Caco-2 (cell line): Measurements from ENCODE around the gene EMSY. TPM values are rescaled to one million over a fixed set of nuclear protein-coding genes. Genes with fewer than 3 reads are reported as not detected.

Experiments
- BruUV-seq: library from RNA; stranded (reverse); fragments of 400-500 nt; replicated peaks from 2 replicates; lab custom pipeline; 2021; lab: Mats Ljungman, UMichigan
- CTCF ChIA-PET: fragments of 300-600 bp; sonication (Branson Sonifier 250); formaldehyde crosslinking; loops from one replicate; lab custom pipeline; 2022; ENCODE audit warnings: antibody characterized with exemption; lab: Charles Lee
- POLR2A ChIA-PET: fragments of 300-600 bp; sonication (Branson Sonifier 250); formaldehyde crosslinking; loops from one replicate; lab custom pipeline; 2022; ENCODE audit warnings: antibody characterized with exemption; lab: Charles Lee
- DNase-seq, 2 experiments: peaks; one replicate each; pipeline versions ENCODE4 v3.0.0 to v3.0.0-alpha.2; 2020 to 2022
- H3K27me3 ChIP-seq: replicated peaks from 2 replicates; pipeline ENCODE4 v1.6.0; 2011; ENCODE audit warnings: low read length; ENCODE audit not compliant: control insufficient read depth, insufficient read depth
- H3K36me3 ChIP-seq: 2 replicates; pipeline ENCODE4 v1.5.1; 2011; ENCODE audit warnings: low read length; ENCODE audit not compliant: control insufficient read depth, insufficient read depth
- H3K4me1 ChIP-seq: fragments of 250-450 bp; sonication (Bioruptor Pico); 2 replicates; pipeline ENCODE4 v1.5.1; 2020; ENCODE audit warnings: mild to moderate bottlenecking
- H3K4me3 ChIP-seq: 2 replicates; pipeline ENCODE4 v1.5.1; 2011; ENCODE audit warnings: low read depth, mild to moderate bottlenecking, control low read depth, low read length
- H3K9me3 ChIP-seq: fragments of 250-450 bp; sonication (Bioruptor Pico); 2 replicates; pipeline ENCODE4 v1.5.1; 2020; ENCODE audit warnings: mild to moderate bottlenecking, moderate library complexity
- H3K27ac Mint-ChIP-seq: one replicate; pipeline ENCODE4 v1.8.0; 2022; ENCODE audit warnings: mixed read lengths; ENCODE audit not compliant: unreplicated experiment
- H3K27me3 Mint-ChIP-seq: one replicate; pipeline ENCODE4 v1.8.0; 2022; ENCODE audit warnings: mixed read lengths; ENCODE audit not compliant: insufficient read depth, unreplicated experiment
- H3K36me3 Mint-ChIP-seq: one replicate; pipeline ENCODE4 v1.8.0; 2022; ENCODE audit warnings: mild to moderate bottlenecking, mixed read lengths; ENCODE audit not compliant: insufficient read depth, unreplicated experiment
- H3K4me1 Mint-ChIP-seq: one replicate; pipeline ENCODE4 v1.8.0; 2022; ENCODE audit warnings: low read depth, mixed read lengths; ENCODE audit not compliant: unreplicated experiment
- H3K4me3 Mint-ChIP-seq: one replicate; pipeline ENCODE4 v1.8.0; 2022; ENCODE audit warnings: mild to moderate bottlenecking, moderate library complexity, mixed read lengths; ENCODE audit not compliant: unreplicated experiment
- H3K9me3 Mint-ChIP-seq: one replicate; pipeline ENCODE4 v1.8.0; 2022; ENCODE audit warnings: mixed read lengths; ENCODE audit not compliant: unreplicated experiment
- CTCF ChIP-seq, 2 experiments: fragments of 200-600 bp in 1 of 2; IDR thresholded peaks; 1 replicate in 1 of 2; 2 replicates in 1 of 2; pipeline versions ENCODE4 v1.5.1 to v1.8.0; 2011 to 2022; ENCODE audit warnings: antibody characterized with exemption in 1 of 2, control low read depth in 1 of 2, inconsistent platforms in 1 of 2, low read depth in 1 of 2, low read length in 1 of 2, mild to moderate bottlenecking in 1 of 2, moderate library complexity in 1 of 2; ENCODE audit not compliant: insufficient read depth in 1 of 2, severe bottlenecking in 1 of 2, unreplicated experiment in 1 of 2
- intact Hi-C: fragments of 100-400 bp; cut with micrococcal nuclease; formaldehyde crosslinking; loops from one replicate; pipeline ENCODE4 v1.10.0; 2022; ENCODE audit not compliant: unreplicated experiment
- total RNA-seq: library from RNA; stranded (reverse); gene quantifications from 2 replicates; pipeline ENCODE4 v1.2.3, GENCODE V29; 2022

Gene EMSY
- total RNA-seq, 1 experiment from 2014 or later = 43.6 TPM

- no peak for TF ChIP-seq CTCF (IDR thresholded peaks at IDR 0.05; ENCODE audit: insufficient read depth in 1 of 2, low read depth in 1 of 2, low read length in 1 of 2, severe bottlenecking in 1 of 2, unreplicated experiment in 1 of 2)
- Mint-ChIP-seq H3K27ac (no peak overlapping the region), H3K4me1 (no peaks in the 10 kb centered on the region), H3K36me3 (no peaks in the 10 kb centered on the region), H3K27me3 (no peaks in the 10 kb centered on the region), H3K4me3 (no peak overlapping the region), H3K9me3 (no peaks in the 10 kb centered on the region)
- Histone ChIP-seq H3K27me3 (no peaks in the 10 kb centered on the region), H3K36me3 (no peaks in the 10 kb centered on the region), H3K4me3 (no peak overlapping the region), H3K4me1 (no peaks in the 10 kb centered on the region), H3K9me3 (no peaks in the 10 kb centered on the region)
- ChIA-PET POLR2A (no interaction called here), CTCF (no interaction called here)
- intact Hi-C loops = no loop called here
- DNase-seq = no peak
- BruUV-seq = no TSS peak
These were observed 151.8 kb downstream of the EMSY start for GRCh38 chr11:76596652-76597051.

GRCh38 chr11:76597533-76598425 lies 153.0 kb downstream of the EMSY start:
- CTCF ChIA-PET = interaction anchor here (0.7 to 1.8 kb wide), 7 partner anchors 17 to 389 kb away, joined by 3 to 7 read pairs (median 4); no protein-coding TSS in a partner anchor
- no peaks in the 10 kb centered on the region for H3K36me3 Mint-ChIP-seq
- Histone ChIP-seq H3K9me3 (no peaks in the 10 kb centered on the region), H3K36me3 (no peaks in the 10 kb centered on the region), H3K4me3 (no peak overlapping the region), H3K27me3 (no peaks in the 10 kb centered on the region), H3K4me1 (no peaks in the 10 kb centered on the region)
- H3K27ac Mint-ChIP-seq = no peak overlapping the region
- H3K9me3 Mint-ChIP-seq = no peaks in the 10 kb centered on the region
- H3K27me3 Mint-ChIP-seq = no peaks in the 10 kb centered on the region
- BruUV-seq = no TSS peak
- no peak overlapping the region for H3K4me3 Mint-ChIP-seq
- intact Hi-C loops = loop anchor here (1.0 kb wide), 1 partner anchor 83 kb away; no protein-coding TSS in a partner anchor
- TF ChIP-seq CTCF (IDR thresholded peaks at IDR 0.05; ENCODE audit: insufficient read depth in 1 of 2, low read depth in 1 of 2, low read length in 1 of 2, severe bottlenecking in 1 of 2, unreplicated experiment in 1 of 2) = no peak
- no peaks in the 10 kb centered on the region for H3K4me1 Mint-ChIP-seq
- no peak for DNase-seq
- POLR2A ChIA-PET = no interaction called here

DNA sequence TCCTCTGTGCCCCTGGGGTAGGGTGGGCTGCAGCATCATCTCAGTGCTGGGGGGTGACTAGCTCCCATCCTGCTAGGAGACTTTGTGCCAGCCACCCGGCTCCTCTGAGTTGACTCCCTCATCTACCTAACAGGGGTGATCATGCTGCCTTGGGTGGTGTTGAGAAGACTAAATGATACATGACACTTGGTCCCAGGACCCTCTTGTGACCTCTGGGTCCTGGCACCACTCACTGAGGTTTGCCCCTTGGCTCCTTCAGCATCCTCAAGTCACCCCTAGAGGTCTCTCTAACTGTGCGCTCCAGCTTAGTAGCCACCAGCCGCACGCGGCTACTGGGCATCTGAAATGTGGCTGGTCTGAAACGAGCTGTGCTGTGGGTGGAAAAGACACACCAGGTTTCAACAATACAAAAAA lies 153.6 kb downstream of the EMSY start:
- intact Hi-C loops = loop anchor here (1.0 kb wide), 1 partner anchor 82 kb away; no protein-coding TSS in a partner anchor

More for the DNA sequence above, 153.6 kb downstream of the EMSY start:
- no peaks in the 10 kb centered on the region for H3K9me3 Mint-ChIP-seq
- CTCF ChIA-PET = interaction anchor here (0.6 to 1.8 kb wide), 11 partner anchors 17 to 390 kb away, joined by 3 to 7 read pairs (median 3); no protein-coding TSS in a partner anchor
- H3K36me3 Mint-ChIP-seq = no peaks in the 10 kb centered on the region
- Histone ChIP-seq H3K4me3 (no peak overlapping the region), H3K27me3 (no peaks in the 10 kb centered on the region), H3K4me1 (no peaks in the 10 kb centered on the region), H3K9me3 (no peaks in the 10 kb centered on the region), H3K36me3 (no peaks in the 10 kb centered on the region)
- peak; percentile 56 to 64 for DNase-seq
- no peaks in the 10 kb centered on the region for H3K27me3 Mint-ChIP-seq
- BruUV-seq = no TSS peak
- POLR2A ChIA-PET = interaction anchor here (0.7 kb wide), 2 partner anchors 76 to 181 kb away, joined by 4 to 5 read pairs; no protein-coding TSS in a partner anchor
- TF ChIP-seq CTCF (IDR thresholded peaks at IDR 0.05; ENCODE audit: insufficient read depth in 1 of 2, low read depth in 1 of 2, low read length in 1 of 2, severe bottlenecking in 1 of 2, unreplicated experiment in 1 of 2) = peak; percentile 58 to 76
- H3K4me1 Mint-ChIP-seq = no peaks in the 10 kb centered on the region
- no peak overlapping the region for H3K4me3 Mint-ChIP-seq
- no peak overlapping the region for H3K27ac Mint-ChIP-seq
